ENCODE measurements around the gene OR52N4.
"Not testable (repeated sequence)": the region's sequence is repeated elsewhere in the genome, so short reads cannot be mapped to it uniquely, and the experiment has no call there.

Gene OR52N4

GRCh38 chr11:5753943-5754342, at the start of gene OR52N4:
Gene OR52N4, plus strand, starts transcription at chr11:5754243. Its CDS starts 498 bp downstream, at chr11:5754741.
- Histone ChIP-seq H3K4me1 (ENCODE audit: control insufficient read depth in 5 of 5, insufficient read depth in 5 of 5, low read length in 5 of 5) (no peaks in the 10 kb centered on the region), H3K9me3 (ENCODE audit: control insufficient read depth in 5 of 5, low read length in 5 of 5) (no peaks in the 10 kb centered on the region), H3K4me3 (ENCODE audit: low read depth in 1 of 5, low read length in 5 of 5) (no peak within 1 kb of the TSS), H3K27me3 (ENCODE audit: control insufficient read depth in 5 of 5, insufficient read depth in 4 of 5, low read length in 5 of 5) (no peaks in the 10 kb centered on the region), H3K9ac (ENCODE audit: low read length in 5 of 5) (no peak within 1 kb of the TSS), H3K27ac (ENCODE audit: low read depth, low read length) (no peak within 1 kb of the TSS), H3K36me3 (ENCODE audit: control insufficient read depth in 5 of 5, insufficient read depth in 5 of 5, low read length in 5 of 5) (no peaks in the 10 kb centered on the region)

GRCh38 chr11:5705688-5706087, 48.4 kb upstream of the OR52N4 start:
- Histone ChIP-seq H3K9ac (ENCODE audit: low read length in 5 of 5) (no peak overlapping the region), H3K4me1 (ENCODE audit: control insufficient read depth in 5 of 5, insufficient read depth in 5 of 5, low read length in 5 of 5) (no peaks in the 10 kb centered on the region), H3K9me3 (ENCODE audit: control insufficient read depth in 5 of 5, low read length in 5 of 5) (no peaks in the 10 kb centered on the region), H3K27ac (ENCODE audit: low read depth, low read length) (no peak overlapping the region), H3K27me3 (ENCODE audit: control insufficient read depth in 5 of 5, insufficient read depth in 4 of 5, low read length in 5 of 5) (no peaks in the 10 kb centered on the region), H3K4me3 (ENCODE audit: low read depth in 1 of 5, low read length in 5 of 5) (no peak overlapping the region), H3K36me3 (ENCODE audit: control insufficient read depth in 5 of 5, insufficient read depth in 5 of 5, low read length in 5 of 5) (peaks cover 19 to 51% (median 47%) of the 10 kb centered on the region in 5 donors)

- Histone ChIP-seq H3K4me3 (ENCODE audit: low read depth in 1 of 5, low read length in 5 of 5) (no peak overlapping the region), H3K9me3 (ENCODE audit: control insufficient read depth in 5 of 5, low read length in 5 of 5) (peaks cover 0 to 3% (median 0%) of the 10 kb centered on the region in 5 donors), H3K4me1 (ENCODE audit: control insufficient read depth in 5 of 5, insufficient read depth in 5 of 5, low read length in 5 of 5) (no peaks in the 10 kb centered on the region), H3K27me3 (ENCODE audit: control insufficient read depth in 5 of 5, insufficient read depth in 4 of 5, low read length in 5 of 5) (no peaks in the 10 kb centered on the region), H3K9ac (ENCODE audit: low read length in 5 of 5) (no peak overlapping the region), H3K27ac (ENCODE audit: low read depth, low read length) (no peak overlapping the region), H3K36me3 (ENCODE audit: control insufficient read depth in 5 of 5, insufficient read depth in 5 of 5, low read length in 5 of 5) (peaks cover 16 to 28% (median 26%) of the 10 kb centered on the region in 5 donors)
Measured at GRCh38 chr11:5712507-5712906, 41.5 kb upstream of the OR52N4 start.

- H3K9ac ChIP-seq (ENCODE audit: low read length in 5 of 5) = no peak overlapping the region
- H3K4me3 ChIP-seq (ENCODE audit: low read depth in 1 of 5, low read length in 5 of 5) = no peak overlapping the region
- H3K9me3 ChIP-seq (ENCODE audit: control insufficient read depth in 5 of 5, low read length in 5 of 5) = peaks cover 0 to 3% (median 0%) of the 10 kb centered on the region in 5 donors
- peaks cover 8 to 18% (median 15%) of the 10 kb centered on the region in 5 donors for H3K36me3 ChIP-seq (ENCODE audit: control insufficient read depth in 5 of 5, insufficient read depth in 5 of 5, low read length in 5 of 5)
- no peak overlapping the region for H3K27ac ChIP-seq (ENCODE audit: low read depth, low read length)
- no peaks in the 10 kb centered on the region for H3K4me1 ChIP-seq (ENCODE audit: control insufficient read depth in 5 of 5, insufficient read depth in 5 of 5, low read length in 5 of 5)
- H3K27me3 ChIP-seq (ENCODE audit: control insufficient read depth in 5 of 5, insufficient read depth in 4 of 5, low read length in 5 of 5) = no peaks in the 10 kb centered on the region
Measured at GRCh38 chr11:5713695-5714094, 40.3 kb upstream of the OR52N4 start.

- not testable (repeated sequence) for H3K4me1 ChIP-seq (ENCODE audit: control insufficient read depth in 5 of 5, insufficient read depth in 5 of 5, low read length in 5 of 5); H3K36me3 ChIP-seq (ENCODE audit: control insufficient read depth in 5 of 5, insufficient read depth in 5 of 5, low read length in 5 of 5); H3K27ac ChIP-seq (ENCODE audit: low read depth, low read length); H3K4me3 ChIP-seq (ENCODE audit: low read depth in 1 of 5, low read length in 5 of 5); H3K9me3 ChIP-seq (ENCODE audit: control insufficient read depth in 5 of 5, low read length in 5 of 5); H3K9ac ChIP-seq (ENCODE audit: low read length in 5 of 5); H3K27me3 ChIP-seq (ENCODE audit: control insufficient read depth in 5 of 5, insufficient read depth in 4 of 5, low read length in 5 of 5)
Measured at GRCh38 chr11:5716518-5716917, 37.5 kb upstream of the OR52N4 start.

GRCh38 chr11:5719703-5720495, 34.1 kb upstream of the OR52N4 start:
- H3K4me3 ChIP-seq (ENCODE audit: low read depth in 1 of 5, low read length in 5 of 5) = no peak overlapping the region
- no peaks in the 10 kb centered on the region for H3K4me1 ChIP-seq (ENCODE audit: control insufficient read depth in 5 of 5, insufficient read depth in 5 of 5, low read length in 5 of 5)
- H3K9me3 ChIP-seq (ENCODE audit: control insufficient read depth in 5 of 5, low read length in 5 of 5) = peaks cover 0 to 3% (median 0%) of the 10 kb centered on the region in 5 donors
- peaks cover 0 to 6% (median 0%) of the 10 kb centered on the region in 5 donors for H3K36me3 ChIP-seq (ENCODE audit: control insufficient read depth in 5 of 5, insufficient read depth in 5 of 5, low read length in 5 of 5)
- H3K9ac ChIP-seq (ENCODE audit: low read length in 5 of 5) = no peak overlapping the region
- H3K27ac ChIP-seq (ENCODE audit: low read depth, low read length) = no peak overlapping the region
- H3K27me3 ChIP-seq (ENCODE audit: control insufficient read depth in 5 of 5, insufficient read depth in 4 of 5, low read length in 5 of 5) = no peaks in the 10 kb centered on the region

- Histone ChIP-seq H3K27me3 (ENCODE audit: control insufficient read depth in 5 of 5, insufficient read depth in 4 of 5, low read length in 5 of 5) (peaks cover 0 to 3% (median 0%) of the 10 kb centered on the region in 5 donors), H3K36me3 (ENCODE audit: control insufficient read depth in 5 of 5, insufficient read depth in 5 of 5, low read length in 5 of 5) (peaks cover 0 to 6% (median 0%) of the 10 kb centered on the region in 5 donors), H3K4me1 (ENCODE audit: control insufficient read depth in 5 of 5, insufficient read depth in 5 of 5, low read length in 5 of 5) (no peaks in the 10 kb centered on the region), H3K4me3 (ENCODE audit: low read depth in 1 of 5, low read length in 5 of 5) (no peak overlapping the region), H3K27ac (ENCODE audit: low read depth, low read length) (no peak overlapping the region), H3K9ac (ENCODE audit: low read length in 5 of 5) (no peak overlapping the region), H3K9me3 (ENCODE audit: control insufficient read depth in 5 of 5, low read length in 5 of 5) (peaks cover 0 to 3% (median 0%) of the 10 kb centered on the region in 5 donors)
Measured at GRCh38 chr11:5722622-5723021, 31.4 kb upstream of the OR52N4 start.

GRCh38 chr11:5726351-5726750, 27.7 kb upstream of the OR52N4 start:
- no peak overlapping the region for H3K4me3 ChIP-seq (ENCODE audit: low read depth in 1 of 5, low read length in 5 of 5)

GRCh38 chr11:5727691-5728090, 26.4 kb upstream of the OR52N4 start:
- H3K27ac ChIP-seq (ENCODE audit: low read depth, low read length) = no peak overlapping the region
- H3K36me3 ChIP-seq (ENCODE audit: control insufficient read depth in 5 of 5, insufficient read depth in 5 of 5, low read length in 5 of 5) = no peaks in the 10 kb centered on the region
- peaks cover 0 to 3% (median 0%) of the 10 kb centered on the region in 5 donors for H3K27me3 ChIP-seq (ENCODE audit: control insufficient read depth in 5 of 5, insufficient read depth in 4 of 5, low read length in 5 of 5)
- H3K4me1 ChIP-seq (ENCODE audit: control insufficient read depth in 5 of 5, insufficient read depth in 5 of 5, low read length in 5 of 5) = no peaks in the 10 kb centered on the region
- no peaks in the 10 kb centered on the region for H3K9me3 ChIP-seq (ENCODE audit: control insufficient read depth in 5 of 5, low read length in 5 of 5)
- H3K4me3 ChIP-seq (ENCODE audit: low read depth in 1 of 5, low read length in 5 of 5) = no peak overlapping the region
- no peak overlapping the region for H3K9ac ChIP-seq (ENCODE audit: low read length in 5 of 5)

More at GRCh38 chr11:5726351-5726750, 27.7 kb upstream of the OR52N4 start:
- Histone ChIP-seq H3K36me3 (ENCODE audit: control insufficient read depth in 5 of 5, insufficient read depth in 5 of 5, low read length in 5 of 5) (no peaks in the 10 kb centered on the region), H3K27ac (ENCODE audit: low read depth, low read length) (no peak overlapping the region), H3K4me1 (ENCODE audit: control insufficient read depth in 5 of 5, insufficient read depth in 5 of 5, low read length in 5 of 5) (no peaks in the 10 kb centered on the region), H3K9me3 (ENCODE audit: control insufficient read depth in 5 of 5, low read length in 5 of 5) (no peaks in the 10 kb centered on the region), H3K9ac (ENCODE audit: low read length in 5 of 5) (no peak overlapping the region), H3K27me3 (ENCODE audit: control insufficient read depth in 5 of 5, insufficient read depth in 4 of 5, low read length in 5 of 5) (peaks cover 0 to 3% (median 0%) of the 10 kb centered on the region in 5 donors)

- Histone ChIP-seq H3K4me3 (ENCODE audit: low read depth in 1 of 5, low read length in 5 of 5) (no peak within 1 kb of the TSS), H3K4me1 (ENCODE audit: control insufficient read depth in 5 of 5, insufficient read depth in 5 of 5, low read length in 5 of 5) (no peaks in the 10 kb centered on the region), H3K27me3 (ENCODE audit: control insufficient read depth in 5 of 5, insufficient read depth in 4 of 5, low read length in 5 of 5) (peaks cover 0 to 2% (median 0%) of the 10 kb centered on the region in 5 donors), H3K36me3 (ENCODE audit: control insufficient read depth in 5 of 5, insufficient read depth in 5 of 5, low read length in 5 of 5) (no peaks in the 10 kb centered on the region), H3K9me3 (ENCODE audit: control insufficient read depth in 5 of 5, low read length in 5 of 5) (peaks cover 0 to 4% (median 1%) of the 10 kb centered on the region in 5 donors), H3K27ac (ENCODE audit: low read depth, low read length) (no peak within 1 kb of the TSS), H3K9ac (ENCODE audit: low read length in 5 of 5) (no peak within 1 kb of the TSS)
Measured at GRCh38 chr11:5736396-5736795, 17.6 kb upstream of the OR52N4 start, which contains the start of gene OR56B1. Gene OR56B1, plus strand, starts transcription at chr11:5736448. Its CDS starts 69 bp downstream, at chr11:5736517.
